GM21576 (cell line): ENCODE results near the gene ECHS1.
"Not testable (repeated sequence)": the region's sequence is repeated elsewhere in the genome, so short reads cannot be mapped to it uniquely, and the experiment has no call there.

ENCODE experiments used
- ATAC-seq: cut with Tn5 transposase; IDR thresholded peaks from one replicate; pipeline ENCODE4 v1.9.1; 2021; ENCODE audit warnings: mild to moderate bottlenecking, moderate library complexity; ENCODE audit not compliant: unreplicated experiment

The ECHS1 gene

DNA sequence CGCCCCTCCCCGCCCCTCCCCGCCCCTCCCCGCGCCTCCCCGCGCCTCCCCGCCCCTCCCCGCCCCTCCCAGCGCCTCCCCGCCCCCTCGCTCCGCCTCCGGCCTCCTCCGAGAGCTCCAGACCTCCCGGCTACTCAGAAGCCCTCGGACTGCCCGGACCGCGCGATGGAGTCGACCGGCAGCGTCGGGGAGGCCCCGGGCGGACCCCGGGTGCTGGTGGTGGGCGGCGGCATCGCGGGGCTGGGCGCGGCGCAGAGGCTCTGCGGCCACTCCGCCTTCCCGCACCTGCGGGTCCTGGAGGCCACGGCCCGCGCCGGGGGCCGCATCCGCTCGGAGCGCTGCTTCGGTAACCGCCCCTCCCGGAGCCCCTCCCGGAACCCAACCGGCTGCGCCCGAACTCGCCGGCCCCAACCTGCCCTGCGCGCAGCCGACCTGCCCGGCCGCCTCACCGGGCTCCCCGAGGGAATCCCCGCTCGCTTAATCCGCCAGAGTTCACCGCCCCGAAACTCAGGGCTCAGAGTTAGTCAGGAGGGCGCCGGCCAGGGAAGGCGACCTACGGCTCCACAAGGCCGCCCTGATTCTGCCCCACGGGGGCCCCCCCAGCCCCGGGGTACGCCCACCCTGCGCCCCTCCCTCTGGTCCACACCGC lies 6.1 kb upstream of the ECHS1 start, which contains the start of gene PAOX:
Gene PAOX, plus strand, starts transcription at position 111 of the 649 bp plus-strand sequence. Its CDS starts 55 bp downstream, at position 166.
- ATAC-seq = peak; percentile 48

DNA sequence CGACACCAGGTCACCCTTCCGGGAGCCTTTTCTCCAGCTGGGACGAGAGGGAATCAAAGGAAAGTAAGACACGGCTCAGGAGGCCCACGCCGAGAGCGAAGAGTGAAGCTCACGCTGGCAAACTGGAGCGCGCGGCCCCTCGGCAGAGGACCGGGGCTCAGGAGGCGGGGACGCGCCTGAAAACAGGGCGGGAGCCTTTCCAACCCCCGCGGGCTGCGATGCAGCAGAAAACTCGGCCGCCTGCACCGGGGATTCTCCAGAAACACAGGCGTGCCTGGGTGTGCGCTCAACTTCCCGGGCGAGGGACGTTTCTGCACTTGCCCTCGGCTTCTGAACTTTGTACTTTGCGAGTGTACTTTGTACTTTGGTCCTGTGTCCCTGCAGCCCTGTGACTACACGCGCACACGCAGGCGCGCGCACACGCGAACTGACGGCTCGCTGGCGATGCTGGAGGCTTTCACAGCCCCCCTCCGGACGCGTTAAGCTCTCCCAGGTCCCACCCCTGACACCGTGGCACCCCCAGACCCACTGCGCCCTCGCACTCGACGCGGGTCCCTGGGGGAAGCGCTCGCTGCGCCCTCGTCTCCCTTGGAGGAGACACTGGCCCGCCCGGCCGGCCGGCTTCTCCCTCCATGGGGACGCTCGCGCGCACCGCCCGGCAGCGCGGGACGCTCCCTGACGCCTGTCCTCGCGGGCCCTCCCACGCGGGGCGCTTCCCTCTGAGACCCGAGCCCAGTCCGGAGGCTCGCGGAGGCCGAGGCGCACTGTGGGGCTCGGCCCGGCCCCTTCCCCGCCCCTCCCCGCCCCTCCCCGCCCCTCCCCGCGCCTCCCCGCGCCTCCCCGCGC lies 5.3 kb upstream of the ECHS1 start:
- peak; percentile 41 for ATAC-seq

DNA sequence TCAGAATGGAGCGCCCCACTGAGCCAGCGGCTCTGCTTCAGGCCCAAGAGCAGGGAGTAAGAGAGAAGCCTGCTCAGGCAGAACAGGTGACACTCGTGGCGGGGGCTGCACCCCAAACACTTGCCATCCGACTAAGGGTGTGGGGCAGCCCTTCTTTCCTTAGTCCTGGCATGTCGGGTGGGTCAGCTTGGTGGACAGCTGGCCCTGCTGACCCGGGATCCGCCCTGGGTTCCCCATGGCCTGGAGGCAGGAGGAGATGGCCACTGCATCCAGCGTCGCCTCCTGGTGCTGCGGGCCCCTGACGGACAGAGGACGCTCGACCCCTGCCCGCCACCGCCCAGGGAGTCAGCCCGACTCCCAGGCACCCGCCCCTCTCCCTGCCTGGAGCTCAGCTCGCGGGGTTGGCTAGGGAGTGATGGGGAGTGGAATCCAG lies 4.7 kb upstream of the ECHS1 start:
- ATAC-seq = no peak

DNA sequence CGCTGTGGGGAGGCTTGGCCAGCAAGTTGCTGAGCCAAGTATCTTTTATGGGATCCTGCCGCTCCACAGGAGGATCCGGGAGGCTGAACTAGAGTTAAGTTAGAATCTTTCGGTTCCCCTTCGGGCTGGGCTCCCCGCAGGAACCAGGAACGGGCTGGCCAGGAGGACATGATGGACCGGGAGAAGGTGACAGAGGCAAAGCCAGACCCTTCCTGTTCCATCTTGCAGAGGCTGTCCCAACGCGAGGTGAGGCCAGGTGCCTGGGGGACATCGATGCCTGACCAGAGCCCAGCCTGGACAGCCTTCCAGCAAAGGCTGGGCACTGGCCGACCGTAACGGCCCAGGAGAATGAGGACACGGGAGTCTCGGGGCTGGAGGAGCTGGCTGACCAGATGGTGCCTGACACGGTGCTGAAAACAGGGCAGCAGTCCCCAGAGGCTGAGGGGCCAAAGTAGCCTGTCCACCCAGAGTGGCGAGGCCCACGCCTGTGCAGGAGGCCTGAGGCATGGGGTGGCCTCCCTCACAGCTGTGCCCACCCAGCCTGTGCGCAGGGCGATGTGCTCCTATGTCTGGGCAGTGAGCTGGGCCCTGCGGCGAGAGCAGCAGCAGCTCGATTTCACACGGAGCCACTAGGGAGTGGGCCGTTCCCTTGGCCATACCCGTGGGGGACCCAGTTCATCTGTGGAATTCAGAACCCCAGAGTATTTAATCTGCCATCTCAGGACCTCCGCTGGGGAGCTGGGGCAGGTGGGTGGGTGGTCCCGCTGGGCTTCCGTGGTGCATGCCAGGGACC lies 4.1 kb upstream of the ECHS1 start:
- ATAC-seq = no peak

DNA sequence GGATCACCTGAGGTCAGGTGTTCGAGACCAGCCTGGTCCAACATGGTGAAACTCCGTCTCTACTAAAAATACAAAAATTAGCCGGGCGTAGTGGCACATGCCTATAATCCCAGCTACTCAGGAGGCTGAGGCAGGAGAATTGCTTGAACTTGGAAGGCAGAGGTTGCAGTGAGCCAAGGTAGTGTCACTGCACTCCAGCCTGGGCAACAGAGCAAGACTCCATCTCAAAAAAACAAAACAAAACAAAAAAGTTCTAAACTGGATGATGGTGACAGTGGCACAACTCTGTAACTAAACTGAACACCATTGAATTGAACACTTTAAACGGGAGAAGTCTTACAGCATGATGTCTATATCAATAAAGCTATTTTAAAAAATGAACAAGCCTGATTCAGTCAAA lies 3.0 kb upstream of the ECHS1 start:
- not testable (repeated sequence) for ATAC-seq

DNA sequence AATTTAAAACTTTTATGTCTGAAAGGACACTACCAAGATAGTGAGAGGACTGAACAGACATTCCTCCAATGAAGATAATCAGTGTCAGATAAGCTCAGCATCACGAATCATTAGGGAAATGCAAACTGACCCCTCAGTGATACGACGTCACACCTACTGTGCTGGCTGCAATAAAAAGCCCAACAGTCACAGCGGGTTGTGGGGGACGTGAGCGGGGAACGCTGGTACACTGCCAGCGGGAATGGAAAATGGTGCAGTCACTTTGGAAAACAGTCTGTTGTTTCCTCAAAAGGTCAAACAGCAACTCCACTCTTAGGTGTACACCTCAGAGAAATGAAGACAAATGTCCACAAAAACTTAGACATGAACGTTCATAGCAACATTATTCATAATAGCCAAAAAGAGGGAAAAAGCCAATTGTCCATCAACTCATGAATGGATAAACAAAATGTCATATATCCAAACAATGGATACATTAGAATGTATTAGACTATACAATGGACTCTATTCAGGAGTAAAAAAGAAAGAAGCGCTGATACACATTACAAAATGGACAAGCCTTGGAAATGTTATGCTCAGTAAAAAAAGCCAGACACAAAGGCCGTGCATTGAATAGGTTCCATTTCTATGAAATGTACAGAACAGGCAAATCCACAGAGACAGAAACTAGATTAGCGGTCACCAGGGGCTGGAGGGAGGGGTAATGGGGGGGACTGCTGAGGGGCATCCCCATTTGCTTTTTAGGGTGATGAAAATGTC lies 2.4 kb upstream of the ECHS1 start:
- no peak for ATAC-seq

DNA sequence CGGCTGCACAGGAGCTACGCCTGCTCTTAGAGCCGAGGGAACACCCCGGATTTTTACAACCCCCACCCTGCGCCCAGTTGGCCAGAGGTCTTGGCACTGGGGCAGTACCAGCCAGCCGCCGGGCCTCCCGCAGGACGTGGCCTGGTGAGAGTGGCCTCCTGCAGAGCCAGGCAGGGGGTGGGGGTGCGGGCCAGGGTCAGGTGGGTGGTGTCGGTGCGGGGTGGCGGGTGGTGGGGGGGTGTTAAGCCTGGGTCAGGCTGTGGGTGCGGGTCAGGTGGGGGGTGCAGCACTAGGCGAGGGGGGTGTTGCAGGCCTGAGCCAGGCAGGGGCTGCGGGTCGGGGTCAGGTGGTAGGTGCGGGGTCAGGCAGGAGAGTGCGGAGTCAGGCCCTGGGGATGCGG lies 647 bp downstream of the ECHS1 start:
- no peak for ATAC-seq

DNA sequence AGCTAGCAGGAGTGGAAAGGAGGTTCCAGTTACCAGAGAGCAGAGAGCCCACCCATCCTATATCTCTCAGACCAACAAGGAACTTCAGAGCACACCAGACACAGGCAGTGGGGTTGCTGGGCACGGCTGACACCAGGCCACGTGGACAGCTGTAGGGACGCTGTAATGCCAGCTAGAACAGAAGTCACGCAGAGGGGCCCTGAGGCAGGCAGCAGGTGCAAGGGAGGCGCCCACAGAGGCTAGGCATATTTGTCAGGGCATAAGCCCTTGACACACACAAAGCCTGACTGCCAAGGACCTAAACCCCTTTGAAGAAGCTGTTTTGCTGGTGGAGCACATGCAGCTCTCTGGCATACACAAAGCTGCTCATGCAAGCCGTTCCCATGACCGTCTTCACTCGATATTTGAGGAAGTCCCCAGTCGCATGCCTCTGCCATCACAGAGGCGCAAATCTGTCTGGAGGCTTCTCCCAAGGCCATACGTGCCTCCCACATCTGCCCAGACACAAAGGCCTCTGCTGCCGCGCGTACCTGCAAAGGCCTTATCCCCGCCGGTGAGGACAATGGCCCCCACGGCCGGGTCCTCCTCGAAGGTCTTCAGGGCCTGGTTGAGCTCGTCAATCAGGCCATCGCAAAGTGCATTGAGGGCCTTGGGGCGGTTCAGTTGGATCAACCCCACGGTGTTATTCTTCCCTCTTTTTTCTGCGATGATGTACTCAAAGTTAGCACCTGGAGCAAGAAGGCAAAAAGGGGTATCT lies 2.9 kb downstream of the ECHS1 start:
- ATAC-seq = no peak

DNA sequence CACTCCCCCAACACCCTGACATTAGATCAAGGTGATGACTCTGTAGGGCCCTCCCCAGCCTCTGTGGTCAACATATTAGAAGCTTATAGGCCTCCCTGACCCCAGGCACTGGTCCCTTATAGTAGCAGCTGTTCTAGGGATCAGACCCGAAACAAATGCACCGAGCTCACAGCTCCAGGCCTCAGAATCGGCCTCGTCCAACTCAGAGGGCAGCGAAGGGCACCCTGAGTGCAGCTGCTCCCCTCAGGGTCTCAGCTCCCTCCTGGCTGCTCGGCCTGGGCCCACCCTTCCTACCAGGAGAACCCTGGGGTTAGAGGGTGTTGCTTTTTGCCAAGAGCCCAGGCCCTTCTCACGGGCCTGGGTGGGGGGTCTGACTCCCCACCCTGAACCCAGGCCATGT lies 5.0 kb downstream of the ECHS1 start:
- ATAC-seq = no peak

DNA sequence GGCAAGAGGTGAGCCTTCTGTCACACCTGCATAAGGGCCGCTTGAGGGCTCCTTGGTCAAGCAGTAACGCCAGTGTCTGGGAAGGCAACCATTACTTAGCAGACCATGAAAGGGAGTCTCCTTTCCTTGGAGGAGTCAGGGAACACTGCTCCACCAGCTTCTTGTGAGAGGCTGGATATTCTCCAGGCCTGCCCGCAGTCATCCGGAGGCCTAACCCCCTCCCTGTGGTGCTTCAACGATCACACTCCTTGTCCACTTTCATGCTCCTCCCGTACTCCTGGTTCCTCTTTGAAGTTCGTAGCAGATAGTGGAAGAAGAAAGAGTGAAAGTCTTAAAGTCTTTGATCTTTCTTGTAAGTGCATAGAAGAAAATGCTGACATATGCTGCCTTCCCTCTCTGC lies 5.7 kb downstream of the ECHS1 start:
- ATAC-seq = not testable (repeated sequence)

DNA sequence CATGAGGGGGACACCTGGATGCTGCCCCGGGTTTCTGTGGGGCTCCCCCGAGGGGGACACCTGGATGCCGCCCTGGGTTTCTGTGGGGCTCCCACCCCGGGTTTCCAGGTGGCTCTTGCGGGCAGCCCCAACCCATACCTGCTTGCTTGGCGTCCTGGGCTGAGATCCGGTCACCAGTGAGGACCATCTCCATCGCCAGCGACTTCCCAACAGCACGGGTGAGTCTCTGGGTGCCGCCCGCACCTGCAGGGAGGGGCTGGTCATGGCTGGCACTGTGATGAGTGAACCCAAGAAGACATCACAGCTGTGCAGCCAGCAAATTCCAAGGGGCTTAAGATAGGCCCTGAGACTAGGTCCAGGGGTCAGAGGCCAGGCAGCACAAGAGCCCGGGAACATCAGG lies 6.4 kb downstream of the ECHS1 start:
- ATAC-seq = no peak

DNA sequence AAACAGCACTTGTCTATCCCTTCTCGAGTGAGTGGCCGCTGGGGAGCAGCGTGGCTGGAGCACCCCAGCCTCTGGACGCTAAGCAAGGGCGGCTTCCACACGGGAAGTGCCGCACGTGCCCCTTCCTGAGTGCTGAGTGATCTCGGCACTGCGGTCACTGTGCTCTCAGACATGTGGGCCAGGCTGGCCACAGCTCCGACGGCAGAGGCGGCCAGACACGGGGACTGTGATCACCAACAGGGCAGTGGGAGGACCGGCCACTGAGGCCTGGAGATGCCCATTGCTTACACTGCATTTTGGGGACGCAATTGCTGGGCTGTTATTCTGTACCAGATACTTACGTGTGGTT lies 7.0 kb downstream of the ECHS1 start:
- ATAC-seq = no peak

DNA sequence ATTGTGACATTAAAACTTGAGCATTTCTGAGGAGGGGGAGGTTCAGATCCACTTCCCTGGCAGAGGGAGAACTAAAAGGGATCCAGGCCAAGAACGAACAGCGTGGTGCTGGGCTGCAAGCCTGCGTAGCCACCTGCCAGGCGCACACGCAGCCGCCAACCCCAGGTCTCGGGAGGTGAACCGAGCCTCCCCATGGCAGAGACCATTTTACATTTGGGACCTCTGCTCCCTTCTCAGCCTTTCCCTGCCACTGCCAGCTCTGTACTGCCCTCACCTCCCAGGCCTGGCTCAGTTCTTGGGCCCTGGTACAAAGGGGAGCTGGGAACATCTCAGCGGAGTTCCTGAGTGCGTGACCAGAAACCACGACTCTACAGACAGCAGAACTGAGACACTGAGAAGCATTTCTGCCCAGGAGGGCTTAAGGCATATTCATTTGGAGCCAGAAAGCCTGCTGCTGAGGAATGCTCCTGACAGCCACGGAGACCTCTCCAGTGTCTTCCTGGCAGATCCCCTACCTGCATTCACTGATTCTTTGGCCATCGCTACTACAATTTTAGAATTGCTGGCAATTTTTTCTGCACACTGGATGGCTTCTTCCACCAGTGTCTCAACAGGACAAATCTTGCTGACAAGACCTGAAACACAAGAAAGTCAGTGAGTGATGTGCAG lies 7.6 kb downstream of the ECHS1 start:
- no peak for ATAC-seq

DNA sequence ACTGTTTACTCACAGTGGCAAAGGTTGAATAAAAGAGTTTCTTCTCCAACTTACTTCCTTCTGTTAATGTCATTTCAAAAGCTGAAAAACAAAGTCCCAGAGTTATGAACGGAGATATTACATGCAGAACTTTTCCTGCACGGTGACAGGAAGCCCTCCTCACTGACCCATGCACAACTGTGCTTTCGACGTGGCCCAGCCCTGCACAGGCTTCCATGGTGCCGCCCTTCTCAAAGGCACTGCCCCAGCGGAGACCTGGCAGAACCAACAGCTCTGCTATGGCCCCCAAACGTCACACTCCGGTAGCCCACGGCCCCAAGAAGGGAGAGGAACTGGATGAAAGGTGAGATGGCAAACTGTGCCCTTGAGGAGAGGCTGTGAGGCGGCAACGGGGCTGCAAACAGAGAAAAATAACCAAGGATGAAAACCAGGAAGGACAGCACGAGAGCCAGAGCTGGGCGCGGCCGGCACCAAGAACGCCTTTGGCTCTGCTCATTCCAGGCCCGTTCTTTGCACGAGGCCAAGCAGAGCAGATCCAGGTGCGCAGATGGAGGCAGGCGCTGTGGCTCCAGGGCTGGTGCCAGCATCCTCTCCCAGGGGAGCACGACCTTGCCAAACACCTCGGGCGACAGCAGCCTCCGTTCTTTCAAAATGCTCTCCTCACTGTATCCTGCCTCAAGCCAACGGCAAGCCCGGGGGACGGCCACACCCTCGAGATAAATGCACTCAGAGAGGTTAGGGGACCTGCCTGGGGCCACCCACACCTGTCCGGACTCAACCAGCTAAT lies 8.3 kb downstream of the ECHS1 start:
- no peak for ATAC-seq

DNA sequence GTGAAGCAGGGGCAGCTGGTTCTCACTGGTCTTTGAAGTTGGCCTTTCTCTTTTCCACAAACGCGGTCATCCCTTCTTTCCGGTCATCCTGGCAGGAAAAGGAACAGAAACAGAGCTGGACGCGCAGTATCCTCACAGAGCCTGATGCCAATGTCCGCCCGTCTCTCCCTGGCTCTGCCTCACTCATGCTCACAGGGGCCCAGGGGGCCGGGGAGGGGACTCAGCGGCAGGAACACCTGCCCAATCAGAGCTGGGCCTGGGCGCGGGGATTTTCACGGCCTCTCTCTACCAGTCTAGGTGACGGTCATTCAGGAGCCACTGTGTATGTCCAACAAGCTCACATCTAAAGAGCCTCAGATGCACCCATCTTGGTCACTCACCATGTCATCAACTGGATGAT lies 10.3 kb downstream of the ECHS1 start:
- no peak for ATAC-seq

DNA sequence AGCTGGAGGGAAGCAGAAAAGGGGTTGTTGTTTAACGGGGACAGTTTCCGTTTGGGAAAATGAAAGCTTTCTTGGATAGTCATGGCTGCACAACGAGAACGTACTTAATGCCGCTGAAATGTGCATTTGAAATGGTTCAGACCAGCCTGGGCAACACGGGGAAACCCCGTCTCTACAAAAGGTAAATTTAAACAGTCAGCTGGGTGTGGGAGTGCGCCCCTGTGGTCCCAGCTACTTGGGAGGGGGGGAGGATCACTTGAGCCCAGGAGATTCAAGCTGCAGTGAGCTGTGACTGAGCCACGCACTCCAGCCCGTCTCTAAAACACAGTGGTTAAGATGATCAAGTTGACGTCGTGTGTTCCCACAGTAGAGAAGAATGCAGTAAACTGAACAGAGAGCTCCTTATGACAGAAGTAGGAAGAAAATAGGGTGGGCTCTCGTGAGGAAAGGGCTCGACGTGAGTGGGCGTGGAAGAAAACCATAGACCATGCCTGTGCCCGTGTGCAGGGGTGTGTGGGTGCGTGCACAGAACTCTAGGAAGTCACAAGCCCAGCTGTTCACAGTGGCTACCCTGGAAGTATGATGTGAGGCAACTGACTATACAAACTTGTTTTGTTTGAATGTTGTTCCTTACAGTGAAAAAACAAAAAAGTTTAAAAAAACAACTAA lies 11.2 kb downstream of the ECHS1 start:
- ATAC-seq = no peak

DNA sequence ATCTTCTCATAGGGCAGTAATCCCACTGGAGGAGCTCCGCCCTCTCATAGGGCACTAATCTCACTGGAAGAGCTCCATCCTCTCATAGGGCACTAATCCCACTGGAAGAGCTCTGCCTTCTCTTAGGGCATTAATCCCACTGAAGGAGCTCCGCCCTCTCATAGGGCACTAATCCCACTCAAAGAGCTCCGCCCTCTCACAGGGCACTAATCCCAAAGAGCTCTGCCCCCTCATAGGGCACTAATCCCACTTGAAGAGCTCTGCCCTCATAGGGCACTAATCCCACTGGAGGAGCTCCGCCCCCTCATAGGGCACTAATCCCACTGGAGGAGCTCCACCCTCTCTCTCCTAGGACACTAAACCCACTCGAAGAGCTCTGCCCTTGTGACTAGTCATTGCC lies 11.9 kb downstream of the ECHS1 start:
- ATAC-seq = no peak

DNA sequence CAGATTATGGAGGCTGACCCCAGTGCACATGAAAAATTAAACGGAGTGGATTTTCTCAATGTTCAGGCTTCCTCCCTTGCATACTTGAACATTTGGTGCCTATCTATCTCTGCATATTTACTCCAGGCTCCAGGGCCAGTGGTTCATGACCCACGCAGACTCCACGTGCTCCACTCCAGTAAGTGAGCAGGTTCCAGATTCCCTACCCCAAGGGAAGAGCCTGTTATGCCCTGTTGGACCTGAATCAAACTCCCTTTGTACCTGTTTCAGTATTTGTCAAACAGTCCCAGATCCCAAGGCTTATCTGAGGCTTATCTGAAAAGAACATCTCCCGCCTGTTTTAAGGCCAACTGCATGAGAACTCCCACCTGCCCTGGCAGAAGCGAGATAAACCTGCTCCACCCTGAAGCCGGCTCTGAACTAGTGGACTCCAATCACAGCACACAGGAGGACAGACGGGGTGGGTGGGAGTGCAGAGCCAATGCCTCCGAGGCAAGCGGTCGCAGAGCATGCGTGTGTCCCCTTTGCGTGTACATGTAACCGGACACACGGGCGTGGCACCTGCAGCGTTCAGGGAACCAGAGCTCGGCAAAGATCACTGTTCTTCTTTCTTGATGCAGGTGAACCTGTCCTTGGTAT lies 13.1 kb downstream of the ECHS1 start:
- ATAC-seq = no peak
